Gastroesophageal sphincter (tissue), 3 donors: Measurements from ENCODE around the gene PSMB11.

Source experiments
- CTCF ChIP-seq, 4 experiments: fragments of 200-600 bp in 2 of 4; fragments of 450-650 bp in 2 of 4; sonication (generic) in 1 of 4; IDR thresholded peaks; one replicate each; pipeline ENCODE4 v1.5.1; 2017 to 2019; ENCODE audit warnings: antibody characterized with exemption in 4 of 4, mild to moderate bottlenecking in 2 of 4, moderate library complexity in 2 of 4
- EP300 ChIP-seq: sonication (generic); formaldehyde crosslinking; IDR thresholded peaks from one replicate; pipeline ENCODE4 v1.6.1; 2017; ENCODE audit warnings: antibody characterized with exemption, mild to moderate bottlenecking
- POLR2A ChIP-seq, 2 donors: fragments of 450-650 bp; IDR thresholded peaks; one replicate each; pipeline ENCODE4 v1.6.1; 2017; ENCODE audit warnings: antibody characterized with exemption in 2 of 2, mild to moderate bottlenecking in 2 of 2, moderate library complexity in 1 of 2
- POLR2AphosphoS5 ChIP-seq: sonication (generic); formaldehyde crosslinking; IDR thresholded peaks from one replicate; pipeline ENCODE4 v1.6.1; 2017; ENCODE audit warnings: antibody characterized with exemption

GRCh38 chr14:23052182-23052623 lies 10.2 kb downstream of the PSMB11 start:
- TF ChIP-seq POLR2AphosphoS5 (no peak), CTCF (IDR thresholded peaks at IDR 0.05) (peak in 2 of 4 experiments; percentile 4 to 32), EP300 (no peak), POLR2A (IDR thresholded peaks at IDR 0.05) (no peak)
